Measurements from ENCODE around the gene SAMSN1.

SAMSN1 gene

GRCh38 chr21:14545906-14546480 lies at the start of gene SAMSN1:
Gene SAMSN1, minus strand, starts transcription at chr21:14546315. Its CDS starts 54 bp downstream, at chr21:14546261.
- peak in 1 of 3 experiments; percentile 56 for DNase-seq (ENCODE audit: low read depth in 3 of 3)

- no peak for DNase-seq (ENCODE audit: low read depth in 3 of 3)
These were observed 49.3 kb upstream of the SAMSN1 start for GRCh38 chr21:14595449-14595848.

GRCh38 chr21:14594967-14595366 lies 48.9 kb upstream of the SAMSN1 start:
- no peak for DNase-seq (ENCODE audit: low read depth in 3 of 3)

- no peak for DNase-seq (ENCODE audit: low read depth in 3 of 3)
These were observed 47.1 kb upstream of the SAMSN1 start for GRCh38 chr21:14593230-14593629.

GRCh38 chr21:14592296-14593000 lies 46.3 kb upstream of the SAMSN1 start:
- no peak for DNase-seq (ENCODE audit: low read depth in 3 of 3)

GRCh38 chr21:14591882-14592281 lies 45.8 kb upstream of the SAMSN1 start:
- no peak for DNase-seq (ENCODE audit: low read depth in 3 of 3)

GRCh38 chr21:14591377-14591776 lies 45.3 kb upstream of the SAMSN1 start:
- DNase-seq (ENCODE audit: low read depth in 3 of 3) = no peak

- no peak for DNase-seq (ENCODE audit: low read depth in 3 of 3)
These were observed 43.9 kb upstream of the SAMSN1 start for GRCh38 chr21:14589855-14590563.

- no peak for DNase-seq (ENCODE audit: low read depth in 3 of 3)
These were observed 41.2 kb upstream of the SAMSN1 start for GRCh38 chr21:14587266-14587665.

GRCh38 chr21:14585122-14585521 lies 39.0 kb upstream of the SAMSN1 start:
- no peak for DNase-seq (ENCODE audit: low read depth in 3 of 3)

- DNase-seq (ENCODE audit: low read depth in 3 of 3) = no peak
These were observed 38.4 kb upstream of the SAMSN1 start for GRCh38 chr21:14584357-14585095.

- no peak for DNase-seq (ENCODE audit: low read depth in 3 of 3)
These were observed 37.6 kb upstream of the SAMSN1 start for GRCh38 chr21:14583629-14584255.

- DNase-seq (ENCODE audit: low read depth in 3 of 3) = no peak
These were observed 37.0 kb upstream of the SAMSN1 start for GRCh38 chr21:14582934-14583628.

- DNase-seq (ENCODE audit: low read depth in 3 of 3) = no peak
These were observed 35.9 kb upstream of the SAMSN1 start for GRCh38 chr21:14581902-14582457.

- no peak for DNase-seq (ENCODE audit: low read depth in 3 of 3)
These were observed 27.1 kb upstream of the SAMSN1 start for GRCh38 chr21:14573244-14573643.

GRCh38 chr21:14572204-14572780 lies 26.2 kb upstream of the SAMSN1 start:
- no peak for DNase-seq (ENCODE audit: low read depth in 3 of 3)

- no peak for DNase-seq (ENCODE audit: low read depth in 3 of 3)
These were observed 23.8 kb upstream of the SAMSN1 start for GRCh38 chr21:14569868-14570267.

GRCh38 chr21:14569026-14569621 lies 23.0 kb upstream of the SAMSN1 start:
- no peak for DNase-seq (ENCODE audit: low read depth in 3 of 3)

GRCh38 chr21:14567331-14568279 lies 21.5 kb upstream of the SAMSN1 start:
- DNase-seq (ENCODE audit: low read depth in 3 of 3) = no peak
